Natural killer cell (primary cell): ENCODE results near the gene STPG3. TPM values are rescaled to one million over a fixed set of nuclear protein-coding genes. Genes with fewer than 3 reads are reported as not detected.
"Not testable (repeated sequence)": the region's sequence is repeated elsewhere in the genome, so short reads cannot be mapped to it uniquely, and the experiment has no call there.

ENCODE experiments used
- ATAC-seq, 3 donors: fragments of 150-1000 bp in 2 of 3; fragments of 200-7000 bp in 1 of 3; cut with Tn5 transposase; 1 replicate in 1 of 3; 2 replicates in 2 of 3; pipeline ENCODE4 v1.10.0; 2021; ENCODE audit warnings: mild to moderate bottlenecking in 2 of 3, moderate library complexity in 2 of 3
- DNase-seq, 2 donors: peaks; one replicate each; pipeline versions ENCODE4 v3.0.0 to v3.0.0-alpha.2; 2013 to 2021; ENCODE audit warnings: mixed read lengths in 1 of 2
- H3K27ac ChIP-seq: one replicate; pipeline ENCODE4 v1.5.1; 2013; ENCODE audit warnings: mild to moderate bottlenecking, low read length
- H3K27me3 ChIP-seq: one replicate; pipeline ENCODE4 v1.6.1; 2013; ENCODE audit warnings: low read length; ENCODE audit not compliant: control insufficient read depth, insufficient read depth
- H3K36me3 ChIP-seq: one replicate; pipeline ENCODE4 v1.6.1; 2013; ENCODE audit warnings: low read length; ENCODE audit not compliant: control insufficient read depth, insufficient read depth
- H3K4me1 ChIP-seq: one replicate; pipeline ENCODE4 v1.6.1; 2013; ENCODE audit warnings: low read length; ENCODE audit not compliant: control insufficient read depth, insufficient read depth
- H3K4me3 ChIP-seq: one replicate; pipeline ENCODE4 v1.5.1; 2013; ENCODE audit warnings: low read length
- H3K9me3 ChIP-seq: one replicate; pipeline ENCODE4 v1.6.1; 2013; ENCODE audit warnings: low read length; ENCODE audit not compliant: control insufficient read depth, insufficient read depth
- H3K27ac Mint-ChIP-seq, 2 donors: one replicate each; pipeline ENCODE4 v1.8.0; 2022; ENCODE audit warnings: mild to moderate bottlenecking in 2 of 2, mixed read lengths in 2 of 2, moderate library complexity in 1 of 2
- H3K27me3 Mint-ChIP-seq, 2 donors: one replicate each; pipeline ENCODE4 v1.8.0; 2022; ENCODE audit warnings: low read depth in 2 of 2, mixed read lengths in 2 of 2
- H3K36me3 Mint-ChIP-seq: one replicate; pipeline ENCODE4 v1.8.0; 2022; ENCODE audit warnings: mixed read lengths
- H3K4me1 Mint-ChIP-seq, 2 donors: one replicate each; pipeline ENCODE4 v1.8.0; 2022; ENCODE audit warnings: mixed read lengths in 2 of 2
- H3K4me3 Mint-ChIP-seq: one replicate; pipeline ENCODE4 v1.8.0; 2022; ENCODE audit warnings: mild to moderate bottlenecking, moderate library complexity, mixed read lengths
- H3K9me3 Mint-ChIP-seq, 2 donors: one replicate each; pipeline ENCODE4 v1.8.0; 2022; ENCODE audit warnings: mixed read lengths in 2 of 2
- CTCF ChIP-seq: fragments of 200-600 bp; IDR thresholded peaks from one replicate; pipeline ENCODE4 v1.8.0; 2022; ENCODE audit warnings: antibody characterized with exemption
- WGBS: methylation state at CpG from one replicate; pipeline ENCODE4 v1.1.7; 2013; ENCODE audit warnings: missing lambda C conversion rate; ENCODE audit not compliant: insufficient coverage; 5-methylcytosine and 5-hydroxymethylcytosine counted together
- intact Hi-C: fragments of 100-400 bp; cut with micrococcal nuclease; formaldehyde crosslinking; loops from one replicate; pipeline ENCODE4 v1.14.2; 2022
- total RNA-seq, 4 donors: library from RNA; stranded (reverse); fragments of 120-200 nt in 1 of 4; gene quantifications; one replicate each; pipeline versions ENCODE4 v1.2.3 to v1.2.4, GENCODE V29; 2013 to 2022

STPG3 gene
- total RNA-seq, 3 donors from 2014 or later (not counting 1 experiment from before 2014, with no cell fraction given) = not detected

GRCh38 chr9:137242269-137243203 is 8.6 kb upstream of the STPG3 start:
- H3K4me3 Mint-ChIP-seq = peak overlapping the region; percentile 80
- ATAC-seq (no peak), DNase-seq (no peak)
- intact Hi-C loops = loop anchor here (5.0 kb wide), 2 partner anchors 40 to 450 kb away; partner anchors contain the start of genes TMEM141 and TPRN
- no peaks in the 10 kb centered on the region for H3K9me3 Mint-ChIP-seq
- Histone ChIP-seq H3K4me1 (peaks cover 38% of the 10 kb centered on the region), H3K27ac (no peak overlapping the region), H3K4me3 (peak overlapping the region; percentile 39), H3K9me3 (no peaks in the 10 kb centered on the region), H3K36me3 (peaks cover 17% of the 10 kb centered on the region), H3K27me3 (no peaks in the 10 kb centered on the region)
- 87% methylated on average over 36 of the region's 36 CpGs for WGBS
- H3K27me3 Mint-ChIP-seq = peaks cover 0 to 4% of the 10 kb centered on the region in 2 donors
- no peak for TF ChIP-seq CTCF
- peaks cover 19 to 32% of the 10 kb centered on the region in 2 donors for H3K4me1 Mint-ChIP-seq
- no peaks in the 10 kb centered on the region for H3K36me3 Mint-ChIP-seq
- peak overlapping the region; percentile 86 to 94 for H3K27ac Mint-ChIP-seq

- not testable (repeated sequence) for H3K27me3 ChIP-seq, DNase-seq, H3K27ac Mint-ChIP-seq, H3K27me3 Mint-ChIP-seq, H3K4me3 Mint-ChIP-seq, H3K4me3 ChIP-seq, H3K36me3 Mint-ChIP-seq, H3K27ac ChIP-seq, H3K9me3 Mint-ChIP-seq, H3K9me3 ChIP-seq, ATAC-seq
- WGBS = 95% methylated on average over 17 of the region's 18 CpGs
- peaks cover 17% of the 10 kb centered on the region for H3K36me3 ChIP-seq
- peaks cover 33% of the 10 kb centered on the region for H3K4me1 ChIP-seq
- peaks cover 19 to 30% of the 10 kb centered on the region in 2 donors for H3K4me1 Mint-ChIP-seq
- intact Hi-C loops = loop anchor here (5.0 kb wide), 2 partner anchors 41 to 451 kb away; partner anchors contain the start of genes TMEM141 and TPRN
Observed at GRCh38 chr9:137243266-137243625, 7.8 kb upstream of the STPG3 start.

GRCh38 chr9:137243626-137244485 is 7.2 kb upstream of the STPG3 start:
- Mint-ChIP-seq H3K27ac (peak overlapping the region in 1 of 2 donors; percentile 54), H3K4me1 (peaks cover 19 to 29% of the 10 kb centered on the region in 2 donors), H3K27me3 (peaks cover 0 to 4% of the 10 kb centered on the region in 2 donors), H3K4me3 (no peak overlapping the region), H3K9me3 (no peaks in the 10 kb centered on the region), H3K36me3 (no peaks in the 10 kb centered on the region)
- WGBS = 86% methylated on average over 15 of the region's 15 CpGs
- ATAC-seq (no peak), DNase-seq (no peak)
- no peak for TF ChIP-seq CTCF
- Histone ChIP-seq H3K27ac (no peak overlapping the region), H3K4me1 (peaks cover 27% of the 10 kb centered on the region), H3K27me3 (no peaks in the 10 kb centered on the region), H3K9me3 (no peaks in the 10 kb centered on the region), H3K36me3 (peaks cover 17% of the 10 kb centered on the region), H3K4me3 (no peak overlapping the region)
- intact Hi-C loops = loop anchor here (5.0 kb wide), 2 partner anchors 42 to 452 kb away; partner anchors contain the start of genes TMEM141 and TPRN
